Activated T-cell treated with anti-CD3 and anti-CD28 coated beads, Interleukin-2, amount 50 U/mL, for 4 hours (primary cell): ENCODE measurements around the gene BOD1L1. TPM values are rescaled to one million over a fixed set of nuclear protein-coding genes. Genes with fewer than 3 reads are reported as not detected.

Experiments
- ATAC-seq, 2 donors: fragments of 200-7000 bp; cut with Tn5 transposase; one replicate each; pipeline ENCODE4 v1.10.0; 2021
- DNase-seq: peaks from one replicate; pipeline ENCODE4 v3.0.0-alpha.2; 2020
- H3K27me3 Mint-ChIP-seq: one replicate; pipeline ENCODE4 v1.8.0; 2021; ENCODE audit warnings: low read depth, mixed read lengths
- H3K36me3 Mint-ChIP-seq: one replicate; pipeline ENCODE4 v1.8.0; 2022; ENCODE audit warnings: mixed read lengths; ENCODE audit not compliant: insufficient read depth
- H3K4me1 Mint-ChIP-seq: one replicate; pipeline ENCODE4 v1.8.0; 2021; ENCODE audit warnings: low read depth, mixed read lengths
- H3K4me3 Mint-ChIP-seq: one replicate; pipeline ENCODE4 v1.8.0; 2021; ENCODE audit warnings: mild to moderate bottlenecking, moderate library complexity, mixed read lengths
- H3K9me3 Mint-ChIP-seq: one replicate; pipeline ENCODE4 v1.8.0; 2021; ENCODE audit warnings: mixed read lengths
- total RNA-seq, 3 donors: library from RNA; stranded (reverse); gene quantifications; one replicate each; pipeline ENCODE4 v1.2.1, GENCODE V29; 2021

The BOD1L1 gene
- total RNA-seq, 3 donors from 2014 or later: 28.7 to 34.1 (median 32.5) TPM

DNA sequence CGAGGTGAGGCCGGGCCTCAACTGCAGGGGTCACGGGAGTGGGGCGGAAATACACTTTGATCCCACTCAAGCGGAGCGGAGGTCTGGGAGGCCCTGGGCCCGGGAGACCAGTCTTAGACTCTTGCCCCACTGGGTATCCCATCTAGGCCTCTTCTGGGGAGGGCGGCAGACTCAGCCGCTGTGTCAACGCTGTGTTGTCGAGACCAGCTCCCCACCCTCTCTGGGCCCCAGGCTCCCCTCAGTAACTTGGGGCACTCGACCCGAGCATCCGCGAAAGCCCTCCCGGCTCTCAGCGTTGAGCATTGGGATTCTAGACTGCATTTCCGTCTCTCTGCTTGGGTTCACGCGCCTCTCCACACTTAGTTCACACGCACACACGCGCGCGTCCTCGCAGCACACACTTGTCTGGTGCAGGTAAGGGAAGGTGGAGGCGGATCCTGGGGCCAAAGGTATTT lies 84.9 kb downstream of the BOD1L1 start:
- H3K9me3 Mint-ChIP-seq: peaks cover 15% of the 10 kb centered on the region
- no peak overlapping the region for H3K4me3 Mint-ChIP-seq
- H3K36me3 Mint-ChIP-seq: no peaks in the 10 kb centered on the region
- peaks cover 77% of the 10 kb centered on the region for H3K27me3 Mint-ChIP-seq
- no peak for DNase-seq
- peaks cover 44% of the 10 kb centered on the region for H3K4me1 Mint-ChIP-seq
- no peak for ATAC-seq

DNA sequence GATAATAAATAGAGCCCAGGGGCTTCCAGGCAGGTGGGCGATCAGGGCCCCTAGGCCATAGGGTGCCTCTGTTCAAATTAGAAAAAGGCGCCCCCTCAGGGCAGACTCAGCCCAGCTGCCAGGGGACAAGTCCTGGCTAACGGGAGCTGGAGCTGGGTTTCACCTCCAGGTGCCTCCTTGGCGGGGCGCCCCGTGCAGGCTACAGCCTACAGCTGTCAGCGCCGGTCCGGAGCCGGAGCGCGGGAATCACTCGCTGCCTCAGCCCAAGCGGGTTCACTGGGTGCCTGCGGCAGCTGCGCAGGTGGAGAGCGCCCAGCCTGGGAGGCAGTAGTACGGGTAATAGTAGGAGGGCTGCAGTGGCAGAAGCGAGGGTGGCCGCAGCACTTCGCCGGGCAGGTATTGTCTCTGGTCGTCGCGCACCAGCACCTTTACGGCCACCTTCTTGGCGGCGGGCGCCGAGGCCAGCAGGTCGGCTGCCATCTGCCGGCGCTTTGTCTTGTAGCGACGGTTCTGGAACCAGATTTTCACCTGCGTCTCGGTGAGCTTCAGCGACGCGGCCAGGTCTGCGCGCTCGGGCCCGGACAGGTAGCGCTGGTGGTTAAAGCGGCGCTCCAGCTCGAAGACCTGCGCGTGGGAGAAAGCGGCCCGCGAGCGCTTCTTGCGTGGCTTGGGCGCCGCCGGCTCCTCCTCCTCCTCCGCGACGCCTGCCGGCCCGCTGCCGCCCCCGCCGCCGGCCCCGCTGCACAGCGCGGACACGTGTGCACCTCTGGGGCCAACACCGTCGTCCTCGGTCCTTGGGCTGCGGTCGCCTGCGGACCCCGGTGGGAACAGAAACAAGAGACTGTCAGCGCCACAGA lies 85.6 kb downstream of the BOD1L1 start:
- Mint-ChIP-seq H3K4me3 (peak overlapping the region; percentile 49), H3K9me3 (peaks cover 14% of the 10 kb centered on the region), H3K36me3 (no peaks in the 10 kb centered on the region), H3K4me1 (peaks cover 42% of the 10 kb centered on the region), H3K27me3 (peaks cover 82% of the 10 kb centered on the region)
- ATAC-seq: peak in 1 of 2 donors; percentile 10
- no peak for DNase-seq

DNA sequence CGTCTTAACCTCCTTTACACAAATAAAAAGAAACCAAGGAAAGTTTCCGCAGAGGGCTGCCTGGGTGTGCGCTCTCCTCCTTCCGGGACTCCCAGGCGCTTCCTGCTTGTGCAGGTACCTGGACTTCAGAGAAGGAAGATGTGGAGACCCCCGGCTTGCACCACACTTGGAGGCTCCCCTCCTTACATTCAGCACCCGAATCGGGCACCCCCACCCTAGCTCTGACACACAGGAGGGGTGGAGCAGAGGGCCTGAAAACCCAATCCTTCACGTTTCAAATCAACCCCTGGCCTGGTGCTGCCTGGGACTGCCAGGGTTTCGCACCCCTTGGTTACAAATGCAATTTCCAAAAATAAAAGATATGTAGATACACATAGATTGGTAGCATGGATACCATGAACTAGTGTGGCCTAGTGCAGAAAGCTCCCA lies 86.3 kb downstream of the BOD1L1 start:
- peaks cover 35% of the 10 kb centered on the region for H3K4me1 Mint-ChIP-seq
- DNase-seq (no peak), ATAC-seq (no peak)
- peaks cover 82% of the 10 kb centered on the region for H3K27me3 Mint-ChIP-seq
- H3K4me3 Mint-ChIP-seq: no peak overlapping the region
- H3K9me3 Mint-ChIP-seq: peaks cover 11% of the 10 kb centered on the region
- no peaks in the 10 kb centered on the region for H3K36me3 Mint-ChIP-seq

DNA sequence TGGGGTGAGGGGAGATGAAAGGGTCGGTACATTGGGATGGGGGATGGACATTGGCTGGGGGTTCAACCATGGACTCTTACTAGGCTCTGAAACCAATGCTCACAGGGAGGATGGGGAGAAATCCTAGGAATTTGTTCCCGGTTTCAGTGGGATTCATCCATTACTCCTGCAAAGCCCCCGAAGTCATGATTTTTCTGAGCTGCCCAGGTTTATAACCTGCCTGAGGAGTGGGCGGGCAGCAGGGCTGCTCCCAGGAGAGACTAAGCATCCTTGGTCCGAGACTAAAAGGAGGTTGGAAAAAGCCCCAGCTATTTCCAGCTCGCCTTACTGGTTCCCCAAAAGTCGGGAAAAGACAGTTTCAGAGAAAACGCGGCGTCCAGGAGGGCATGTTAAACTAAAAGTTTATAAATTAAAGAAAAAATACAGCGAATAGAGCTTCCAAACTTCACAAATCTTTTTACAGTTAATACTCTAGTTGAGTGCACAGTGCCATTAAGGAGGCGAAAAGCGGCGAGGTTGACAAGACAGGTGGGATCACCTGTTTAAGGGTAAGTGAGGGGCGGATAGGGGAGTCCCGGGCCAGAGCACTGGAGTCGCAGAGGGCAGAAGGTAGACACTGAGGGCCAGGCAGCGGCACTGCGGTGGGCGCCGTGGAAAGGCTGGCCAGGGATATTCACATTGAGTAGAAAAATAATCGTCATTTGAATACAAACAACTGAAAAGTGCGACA lies 86.9 kb downstream of the BOD1L1 start:
- no peak for ATAC-seq
- Mint-ChIP-seq H3K27me3 (peaks cover 84% of the 10 kb centered on the region), H3K9me3 (peaks cover 8% of the 10 kb centered on the region), H3K36me3 (no peaks in the 10 kb centered on the region), H3K4me3 (no peak overlapping the region), H3K4me1 (peaks cover 32% of the 10 kb centered on the region)
- DNase-seq: no peak

DNA sequence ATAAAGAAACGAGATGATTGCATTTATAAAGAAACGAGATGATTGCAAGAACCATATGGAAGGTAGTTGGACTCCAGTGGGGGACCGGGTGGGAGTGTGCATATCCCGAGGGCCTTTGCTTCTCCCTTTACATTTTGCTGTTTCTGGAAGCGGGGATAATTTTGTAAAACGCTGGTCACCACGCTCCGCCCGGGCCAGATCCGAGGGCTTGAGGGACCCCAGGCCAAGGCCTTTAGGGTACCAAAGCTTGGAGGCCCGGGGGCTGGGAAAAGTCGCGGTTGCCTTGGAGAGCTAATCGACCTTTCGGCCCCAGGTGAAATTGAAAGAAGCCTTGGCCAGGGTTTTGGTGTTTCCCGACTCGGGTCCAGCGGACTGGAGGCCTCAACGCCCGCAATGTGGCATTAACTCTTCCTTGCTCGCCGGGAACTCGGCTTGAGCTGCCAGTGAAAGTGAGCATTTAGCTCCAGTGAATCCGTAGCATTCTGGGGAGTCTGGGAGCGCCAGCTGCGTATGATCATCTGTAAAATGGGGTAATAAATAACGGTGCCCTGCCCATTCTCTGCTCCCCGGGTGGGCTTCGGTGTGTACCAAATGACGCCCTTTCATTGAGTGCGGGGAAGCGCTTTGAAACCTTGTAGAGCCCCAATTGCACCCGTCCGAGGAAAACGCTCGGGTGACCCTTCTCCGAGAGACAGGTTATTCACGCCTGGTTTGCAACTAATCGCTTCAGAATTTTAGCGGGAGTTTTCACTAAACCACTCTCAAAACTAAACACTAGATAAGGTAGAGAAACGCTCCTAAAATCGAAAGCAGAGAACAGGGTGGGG lies 87.7 kb downstream of the BOD1L1 start:
- Mint-ChIP-seq H3K36me3 (no peaks in the 10 kb centered on the region), H3K4me3 (no peak overlapping the region), H3K27me3 (peaks cover 85% of the 10 kb centered on the region), H3K9me3 (peaks cover 8% of the 10 kb centered on the region), H3K4me1 (peaks cover 26% of the 10 kb centered on the region)
- ATAC-seq (no peak), DNase-seq (no peak)

DNA sequence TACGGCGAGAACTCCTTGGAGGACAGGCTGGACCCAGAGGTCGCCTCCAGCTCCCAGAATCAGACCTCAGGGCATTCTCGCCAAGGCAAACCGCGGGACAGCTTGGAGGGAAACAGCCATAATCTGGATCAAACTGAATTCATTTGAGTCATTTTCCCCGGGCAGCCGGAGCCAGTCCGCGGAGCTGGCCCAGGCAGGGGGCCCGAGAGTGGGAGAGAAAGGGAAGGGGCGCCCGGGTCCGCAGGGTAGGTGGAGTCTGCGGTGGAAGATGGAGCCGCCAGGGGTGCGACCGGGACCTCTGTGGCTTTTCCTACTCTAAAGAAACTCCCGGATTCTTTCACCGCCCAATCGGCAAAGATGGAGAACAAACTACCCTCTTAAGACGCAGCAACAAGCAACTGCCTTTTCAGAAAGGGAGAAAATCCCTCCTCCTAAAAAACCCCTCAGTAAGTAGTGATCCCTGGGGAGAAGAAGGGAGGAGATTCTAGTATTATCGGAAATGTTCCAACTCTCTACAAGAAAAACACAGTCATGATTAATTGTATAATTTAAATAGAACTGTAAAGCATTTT lies 88.4 kb downstream of the BOD1L1 start:
- peaks cover 28% of the 10 kb centered on the region for H3K4me1 Mint-ChIP-seq

DNA sequence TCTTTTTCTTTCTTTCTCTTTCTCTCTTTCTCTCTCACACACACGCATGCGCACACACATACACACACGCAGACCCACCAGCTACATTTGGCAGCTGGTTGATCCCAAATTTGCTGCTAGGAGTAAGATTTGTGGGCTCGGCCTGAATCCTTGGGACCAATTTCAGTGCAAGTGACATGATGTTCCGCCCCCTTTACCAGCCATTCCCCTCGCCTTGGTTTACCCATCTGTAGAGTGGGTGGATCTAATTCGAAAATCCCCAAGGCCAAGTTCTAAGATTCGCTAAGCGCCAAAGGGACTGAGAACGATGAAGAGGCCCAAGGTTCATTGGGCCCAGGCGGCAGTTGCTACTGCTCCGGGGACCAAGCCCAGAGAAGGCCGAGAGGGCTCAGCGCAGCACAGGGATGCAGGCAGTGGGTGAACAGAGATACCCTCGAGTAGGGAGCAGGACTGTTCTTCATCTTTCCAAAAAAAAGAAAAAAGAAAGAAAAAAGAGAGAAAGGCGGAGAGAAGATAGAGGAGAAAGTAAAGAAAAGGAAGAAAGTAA lies 89.0 kb downstream of the BOD1L1 start:
- peaks cover 26% of the 10 kb centered on the region for H3K4me1 Mint-ChIP-seq
- DNase-seq: no peak
- no peak overlapping the region for H3K4me3 Mint-ChIP-seq
- H3K27me3 Mint-ChIP-seq: peaks cover 96% of the 10 kb centered on the region
- no peak for ATAC-seq
- H3K36me3 Mint-ChIP-seq: no peaks in the 10 kb centered on the region
- H3K9me3 Mint-ChIP-seq: peaks cover 8% of the 10 kb centered on the region

More for the DNA sequence above, 88.4 kb downstream of the BOD1L1 start:
- Mint-ChIP-seq H3K9me3 (peaks cover 8% of the 10 kb centered on the region), H3K27me3 (peaks cover 92% of the 10 kb centered on the region), H3K36me3 (no peaks in the 10 kb centered on the region), H3K4me3 (no peak overlapping the region)
- DNase-seq: no peak
- ATAC-seq: no peak

DNA sequence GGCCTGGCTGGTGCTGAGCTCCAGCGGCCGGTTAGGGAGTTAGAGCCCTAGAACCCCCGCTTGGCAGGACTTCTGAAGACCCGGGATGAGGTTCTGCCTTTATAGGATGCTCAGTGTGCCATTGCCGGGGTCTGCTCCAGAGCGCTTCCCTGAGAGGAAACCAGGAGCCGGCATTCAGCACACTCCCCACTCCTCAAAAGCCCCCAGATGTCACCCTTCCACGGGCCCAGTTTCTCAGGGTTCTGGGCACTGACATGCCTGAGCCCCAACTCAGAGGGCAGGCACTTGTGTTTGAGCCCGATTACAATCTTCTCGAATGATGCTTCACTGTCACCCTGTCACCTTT lies 89.7 kb downstream of the BOD1L1 start:
- Mint-ChIP-seq H3K4me1 (peaks cover 22% of the 10 kb centered on the region), H3K4me3 (no peak overlapping the region), H3K9me3 (peaks cover 8% of the 10 kb centered on the region), H3K36me3 (no peaks in the 10 kb centered on the region), H3K27me3 (peaks cover 95% of the 10 kb centered on the region)
- ATAC-seq (no peak), DNase-seq (no peak)

DNA sequence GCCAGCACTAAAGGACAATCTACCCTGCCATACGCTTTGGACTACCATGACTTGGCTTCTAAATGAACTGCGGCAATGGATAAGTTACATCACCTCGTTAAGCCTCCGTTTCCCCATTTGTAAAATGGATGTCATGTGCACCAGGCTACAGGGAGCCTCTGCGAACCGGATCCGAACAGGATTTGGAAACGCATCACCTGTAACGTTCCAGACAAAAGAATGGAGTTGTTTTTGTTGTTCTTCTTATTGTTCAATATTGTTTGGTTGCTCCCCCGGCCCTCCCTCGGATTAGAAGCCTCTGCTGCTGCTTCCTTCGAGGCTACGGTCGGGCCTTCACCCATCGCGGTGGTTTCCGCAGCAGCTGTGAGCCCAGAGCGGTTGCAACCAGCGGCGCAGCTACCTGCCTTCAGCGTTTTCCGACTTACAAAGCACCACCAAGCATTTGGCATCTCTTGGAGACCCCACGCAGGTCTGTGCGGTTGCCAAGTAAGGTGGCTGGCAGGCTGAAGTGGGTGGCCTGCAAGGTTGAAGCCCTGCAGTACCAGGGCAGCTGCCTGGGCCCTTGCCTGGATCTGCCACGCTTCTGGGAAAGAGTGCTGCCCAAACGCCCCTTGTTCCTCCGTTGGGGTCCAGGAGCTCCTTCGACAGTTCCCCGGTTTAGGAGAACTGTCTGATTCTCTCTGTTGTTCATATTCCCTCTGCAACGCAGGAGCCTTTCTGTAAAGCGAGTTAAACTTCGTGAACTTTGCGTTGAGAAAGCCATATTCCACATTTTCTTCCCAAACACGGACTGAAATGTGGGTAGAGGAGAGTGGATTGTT lies 90.3 kb downstream of the BOD1L1 start:
- DNase-seq (no peak), ATAC-seq (no peak)
- H3K36me3 Mint-ChIP-seq: no peaks in the 10 kb centered on the region

DNA sequence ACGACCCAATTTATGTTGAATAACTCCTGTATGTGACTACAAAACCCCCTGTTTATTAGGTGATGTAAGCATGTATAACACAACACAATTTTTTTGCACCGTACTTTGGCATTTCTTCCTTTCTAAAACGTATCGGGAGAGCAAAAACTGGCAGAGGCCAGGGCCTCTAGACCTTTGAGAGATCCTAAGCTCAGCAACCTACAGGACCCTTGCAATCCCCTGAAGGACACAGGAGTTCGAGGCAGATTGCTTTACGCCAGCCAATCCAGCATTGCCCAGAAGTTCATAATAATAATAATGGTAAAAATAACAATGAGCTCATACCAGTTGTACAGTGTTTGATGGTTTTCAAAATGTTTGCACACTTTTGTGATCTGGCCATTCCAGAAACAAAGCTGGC lies 90.9 kb downstream of the BOD1L1 start:
- DNase-seq (no peak), ATAC-seq (no peak)
- peaks cover 8% of the 10 kb centered on the region for H3K9me3 Mint-ChIP-seq
- peaks cover 18% of the 10 kb centered on the region for H3K4me1 Mint-ChIP-seq
- no peak overlapping the region for H3K4me3 Mint-ChIP-seq
- peaks cover 96% of the 10 kb centered on the region for H3K27me3 Mint-ChIP-seq
- no peaks in the 10 kb centered on the region for H3K36me3 Mint-ChIP-seq

More for the DNA sequence above, 90.3 kb downstream of the BOD1L1 start:
- Mint-ChIP-seq H3K9me3 (peaks cover 8% of the 10 kb centered on the region), H3K4me3 (no peak overlapping the region), H3K27me3 (peaks cover 96% of the 10 kb centered on the region), H3K4me1 (peaks cover 21% of the 10 kb centered on the region)

DNA sequence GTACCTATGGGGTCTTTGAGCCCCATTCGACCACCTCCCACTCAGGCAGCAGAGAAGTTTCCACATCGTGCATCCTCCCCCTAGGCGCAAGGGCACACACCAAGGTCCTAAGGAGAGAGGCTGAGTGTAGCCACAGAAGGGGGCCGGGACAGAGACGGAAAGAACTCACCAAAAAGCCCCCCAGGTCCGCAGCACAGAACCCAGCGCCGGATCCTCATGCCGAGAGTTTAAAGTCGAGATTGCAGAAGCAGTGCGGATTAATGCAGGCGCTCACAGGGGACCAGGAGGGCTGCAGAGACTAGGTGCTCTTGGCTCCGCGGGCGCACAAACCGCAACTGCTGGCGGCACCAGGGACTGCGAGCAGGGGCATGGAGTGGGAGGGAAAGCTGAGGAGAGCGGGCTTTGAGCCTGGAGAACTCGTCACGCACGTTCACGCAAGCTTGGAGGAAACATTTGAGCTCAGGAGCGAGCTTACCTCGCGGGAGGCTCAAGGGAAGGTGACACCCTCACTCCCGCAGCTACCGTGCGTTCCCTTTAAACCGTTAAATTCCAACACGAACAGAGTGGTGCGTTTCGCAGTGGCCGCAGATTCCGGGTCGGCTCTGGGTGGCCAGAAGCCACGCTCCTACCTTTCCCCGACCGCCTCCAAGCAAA lies 91.7 kb downstream of the BOD1L1 start:
- H3K9me3 Mint-ChIP-seq: peaks cover 8% of the 10 kb centered on the region
- no peak for DNase-seq
- ATAC-seq: no peak

DNA sequence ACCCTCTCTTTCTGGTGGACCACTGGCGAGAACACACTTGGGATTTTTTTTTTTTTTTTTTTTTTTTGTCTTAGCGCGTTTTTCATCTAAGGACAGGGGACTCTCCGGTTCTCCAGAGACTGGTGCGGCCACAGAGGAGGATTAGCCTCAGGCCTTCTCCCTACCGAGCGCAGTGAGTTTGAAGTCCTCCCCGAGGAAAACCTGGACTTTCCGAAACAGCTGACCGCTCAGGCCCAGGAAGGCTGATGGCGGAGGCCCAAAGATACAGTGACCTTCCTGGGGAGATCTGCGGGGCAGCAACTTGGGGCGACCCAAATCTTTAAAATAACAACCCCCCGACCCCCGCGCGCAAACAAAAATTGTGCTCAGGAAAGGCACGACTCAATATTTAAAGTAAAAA lies 92.4 kb downstream of the BOD1L1 start:
- no peak for DNase-seq
- Mint-ChIP-seq H3K36me3 (no peaks in the 10 kb centered on the region), H3K4me1 (peaks cover 13% of the 10 kb centered on the region), H3K4me3 (no peak overlapping the region), H3K9me3 (peaks cover 8% of the 10 kb centered on the region), H3K27me3 (peaks cover 97% of the 10 kb centered on the region)
- no peak for ATAC-seq

More for the DNA sequence above, 91.7 kb downstream of the BOD1L1 start:
- Mint-ChIP-seq H3K4me3 (no peak overlapping the region), H3K36me3 (no peaks in the 10 kb centered on the region), H3K27me3 (peaks cover 97% of the 10 kb centered on the region), H3K4me1 (peaks cover 13% of the 10 kb centered on the region)
